Upper lobe of right lung (tissue), 1 donor: Measurements from ENCODE around the gene GALNT18. TPM values are rescaled to one million over a fixed set of nuclear protein-coding genes. Genes with fewer than 3 reads are reported as not detected.

ENCODE experiments used
- ATAC-seq: fragments of 200-7000 bp; cut with Tn5 transposase; one replicate; pipeline ENCODE4 v1.9.1; 2020; ENCODE audit warnings: mild to moderate bottlenecking, moderate library complexity
- DNase-seq: peaks from one replicate; pipeline ENCODE4 v3.0.0-alpha.2; 2020
- H3K27ac ChIP-seq: fragments of 200-600 bp; one replicate; pipeline ENCODE4 v1.8.0; 2022
- H3K27me3 ChIP-seq: fragments of 200-600 bp; one replicate; pipeline ENCODE4 v1.8.0; 2022; ENCODE audit warnings: mild to moderate bottlenecking
- H3K36me3 ChIP-seq: fragments of 200-600 bp; one replicate; pipeline ENCODE4 v1.8.0; 2022
- H3K4me1 ChIP-seq: fragments of 200-600 bp; one replicate; pipeline ENCODE4 v1.8.0; 2022
- H3K4me3 ChIP-seq: fragments of 200-600 bp; one replicate; pipeline ENCODE4 v1.8.0; 2022; ENCODE audit warnings: mild to moderate bottlenecking
- H3K9me3 ChIP-seq: fragments of 200-600 bp; one replicate; pipeline ENCODE4 v1.8.0; 2022
- CTCF ChIP-seq: fragments of 200-600 bp; IDR thresholded peaks from one replicate; pipeline ENCODE4 v1.8.0; 2022; ENCODE audit warnings: antibody characterized with exemption
- intact Hi-C: fragments of 100-400 bp; cut with DNase I; formaldehyde crosslinking; loops from one replicate; pipeline ENCODE4 v1.11.0; 2022
- total RNA-seq: library from RNA; stranded (reverse); fragmentation: NEBNext Ultra II Directional; extraction: Animal tissue kit (Norgen Biotek cat#: 25700); gene quantifications from one replicate; pipeline ENCODE4 v1.2.1, GENCODE V29; 2021
- donor health status: DM: no; HTN: yes; CAD: no; lungs with severe emphysema.

Gene GALNT18
- total RNA-seq, 1 donor from 2014 or later = 55.5 TPM

GRCh38 chr11:11581481-11581880 is 40.3 kb downstream of the GALNT18 start:
- Histone ChIP-seq H3K4me1 (peaks cover 43% of the 10 kb centered on the region), H3K4me3 (no peak overlapping the region), H3K27ac (no peak overlapping the region), H3K9me3 (no peaks in the 10 kb centered on the region), H3K27me3 (no peaks in the 10 kb centered on the region), H3K36me3 (no peaks in the 10 kb centered on the region)
- ATAC-seq = no peak
- no peak for DNase-seq
- intact Hi-C loops = no loop called here
- TF ChIP-seq CTCF = no peak

GRCh38 chr11:11580841-11581411 is 40.9 kb downstream of the GALNT18 start:
- TF ChIP-seq CTCF = no peak
- peaks cover 43% of the 10 kb centered on the region for H3K4me1 ChIP-seq

GRCh38 chr11:11580012-11580411 is 41.8 kb downstream of the GALNT18 start:
- Histone ChIP-seq H3K4me3 (no peak overlapping the region), H3K27me3 (no peaks in the 10 kb centered on the region), H3K9me3 (no peaks in the 10 kb centered on the region), H3K4me1 (peaks cover 43% of the 10 kb centered on the region), H3K36me3 (no peaks in the 10 kb centered on the region), H3K27ac (no peak overlapping the region)
- no peak for ATAC-seq
- TF ChIP-seq CTCF = no peak
- intact Hi-C loops = no loop called here
- DNase-seq = no peak

More at GRCh38 chr11:11580841-11581411, 40.9 kb downstream of the GALNT18 start:
- no peaks in the 10 kb centered on the region for H3K9me3 ChIP-seq
- H3K27me3 ChIP-seq = no peaks in the 10 kb centered on the region
- H3K4me3 ChIP-seq = no peak overlapping the region
- ATAC-seq = no peak
- no peak overlapping the region for H3K27ac ChIP-seq
- intact Hi-C loops = no loop called here
- no peak for DNase-seq
- no peaks in the 10 kb centered on the region for H3K36me3 ChIP-seq

- DNase-seq (no peak), ATAC-seq (no peak)
- Histone ChIP-seq H3K4me1 (peaks cover 43% of the 10 kb centered on the region), H3K36me3 (no peaks in the 10 kb centered on the region), H3K27me3 (no peaks in the 10 kb centered on the region), H3K4me3 (no peak overlapping the region), H3K9me3 (no peaks in the 10 kb centered on the region), H3K27ac (no peak overlapping the region)
- TF ChIP-seq CTCF = no peak
- intact Hi-C loops = no loop called here
Observed at GRCh38 chr11:11579012-11579988, 42.5 kb downstream of the GALNT18 start.

GRCh38 chr11:11577932-11578911 is 43.6 kb downstream of the GALNT18 start:
- H3K27ac ChIP-seq = peak overlapping the region; percentile 55
- ATAC-seq (no peak), DNase-seq (no peak)
- H3K4me1 ChIP-seq = peaks cover 38% of the 10 kb centered on the region
- TF ChIP-seq CTCF = no peak
- no peaks in the 10 kb centered on the region for H3K9me3 ChIP-seq
- intact Hi-C loops = no loop called here
- no peaks in the 10 kb centered on the region for H3K36me3 ChIP-seq
- H3K27me3 ChIP-seq = no peaks in the 10 kb centered on the region
- H3K4me3 ChIP-seq = no peak overlapping the region
